PFSK-1 (cell line): Measurements from ENCODE around the gene PTH2.

Source experiments
- FOXP2 ChIP-seq: optimal IDR thresholded peaks from 2 replicates; pipeline ENCODE3; 2011; ENCODE audit warnings: borderline replicate concordance, control low read depth, inconsistent platforms; ENCODE audit not compliant: insufficient read depth; ENCODE audit errors: extremely low read length, extremely low read depth
- POLR2AphosphoS5 ChIP-seq: IDR thresholded peaks from 2 replicates; pipeline ENCODE4 v1.6.1; 2012; ENCODE audit warnings: low read depth, mild to moderate bottlenecking, control low read depth, low read length, moderate library complexity
- SIN3A ChIP-seq: IDR thresholded peaks from 2 replicates; pipeline ENCODE4 v1.6.1; 2012; ENCODE audit warnings: mild to moderate bottlenecking, low read length, moderate library complexity, borderline replicate concordance; ENCODE audit not compliant: insufficient read depth
- TAF1 ChIP-seq: IDR thresholded peaks from 2 replicates; pipeline ENCODE4 v1.6.1; 2012; ENCODE audit warnings: low read length, control low read depth, borderline replicate concordance; ENCODE audit not compliant: insufficient read depth
- TF ChIP-seq, protein P1 (sequence below), 2 experiments: IDR thresholded peaks; 2 replicates each; pipeline versions ENCODE4 v1.6.1 to v1.8.0; 2011 to 2012; ENCODE audit warnings: low read depth in 2 of 2, low read length in 2 of 2, control low read depth in 1 of 2, inconsistent platforms in 1 of 2, mild to moderate bottlenecking in 1 of 2, moderate library complexity in 1 of 2; ENCODE audit not compliant: insufficient read depth in 1 of 2

Gene PTH2

DNA sequence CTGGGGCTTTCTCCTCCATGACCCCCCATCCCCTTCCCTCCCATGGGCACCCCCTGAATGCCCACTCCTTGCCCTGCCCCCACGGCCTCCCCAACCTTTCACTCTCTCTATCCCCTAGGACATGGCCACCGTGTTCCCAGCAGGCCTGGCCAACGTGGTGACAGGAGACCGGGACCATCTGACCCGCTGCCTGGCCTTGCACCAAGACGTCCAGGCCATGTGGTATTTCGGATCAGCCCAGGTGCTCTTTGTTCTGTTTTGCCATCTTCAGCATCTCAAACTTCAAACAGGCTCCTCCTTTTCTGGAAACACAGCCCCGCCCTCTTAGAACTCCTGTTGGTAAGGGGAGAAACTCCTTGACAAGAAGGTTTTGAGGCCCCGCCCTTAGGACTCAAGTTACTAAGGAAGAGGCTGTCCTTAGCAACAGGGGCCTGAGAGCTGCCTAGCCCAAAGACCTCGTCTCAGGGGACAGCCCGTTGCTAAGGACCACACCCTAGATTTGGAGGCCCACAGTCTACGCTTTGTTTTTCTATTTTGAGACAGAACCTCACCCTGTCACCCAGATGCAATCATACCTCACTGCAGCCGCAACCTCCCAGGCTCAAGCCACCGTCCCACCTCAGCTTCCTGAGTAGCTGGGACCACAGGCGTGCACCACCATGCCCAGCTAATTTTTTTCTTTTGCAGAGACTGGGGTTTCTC, 45.7 kb upstream of the PTH2 start:
- no peak for TF ChIP-seq TAF1
- no peak for TF ChIP-seq POLR2AphosphoS5
- TF ChIP-seq, protein P1, sequence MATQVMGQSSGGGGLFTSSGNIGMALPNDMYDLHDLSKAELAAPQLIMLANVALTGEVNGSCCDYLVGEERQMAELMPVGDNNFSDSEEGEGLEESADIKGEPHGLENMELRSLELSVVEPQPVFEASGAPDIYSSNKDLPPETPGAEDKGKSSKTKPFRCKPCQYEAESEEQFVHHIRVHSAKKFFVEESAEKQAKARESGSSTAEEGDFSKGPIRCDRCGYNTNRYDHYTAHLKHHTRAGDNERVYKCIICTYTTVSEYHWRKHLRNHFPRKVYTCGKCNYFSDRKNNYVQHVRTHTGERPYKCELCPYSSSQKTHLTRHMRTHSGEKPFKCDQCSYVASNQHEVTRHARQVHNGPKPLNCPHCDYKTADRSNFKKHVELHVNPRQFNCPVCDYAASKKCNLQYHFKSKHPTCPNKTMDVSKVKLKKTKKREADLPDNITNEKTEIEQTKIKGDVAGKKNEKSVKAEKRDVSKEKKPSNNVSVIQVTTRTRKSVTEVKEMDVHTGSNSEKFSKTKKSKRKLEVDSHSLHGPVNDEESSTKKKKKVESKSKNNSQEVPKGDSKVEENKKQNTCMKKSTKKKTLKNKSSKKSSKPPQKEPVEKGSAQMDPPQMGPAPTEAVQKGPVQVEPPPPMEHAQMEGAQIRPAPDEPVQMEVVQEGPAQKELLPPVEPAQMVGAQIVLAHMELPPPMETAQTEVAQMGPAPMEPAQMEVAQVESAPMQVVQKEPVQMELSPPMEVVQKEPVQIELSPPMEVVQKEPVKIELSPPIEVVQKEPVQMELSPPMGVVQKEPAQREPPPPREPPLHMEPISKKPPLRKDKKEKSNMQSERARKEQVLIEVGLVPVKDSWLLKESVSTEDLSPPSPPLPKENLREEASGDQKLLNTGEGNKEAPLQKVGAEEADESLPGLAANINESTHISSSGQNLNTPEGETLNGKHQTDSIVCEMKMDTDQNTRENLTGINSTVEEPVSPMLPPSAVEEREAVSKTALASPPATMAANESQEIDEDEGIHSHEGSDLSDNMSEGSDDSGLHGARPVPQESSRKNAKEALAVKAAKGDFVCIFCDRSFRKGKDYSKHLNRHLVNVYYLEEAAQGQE (IDR thresholded peaks at IDR 0.05; ENCODE audit: insufficient read depth in 1 of 2, low read depth in 2 of 2, low read length in 2 of 2) = no peak
- no peak for TF ChIP-seq SIN3A
- no peak for TF ChIP-seq FOXP2

DNA sequence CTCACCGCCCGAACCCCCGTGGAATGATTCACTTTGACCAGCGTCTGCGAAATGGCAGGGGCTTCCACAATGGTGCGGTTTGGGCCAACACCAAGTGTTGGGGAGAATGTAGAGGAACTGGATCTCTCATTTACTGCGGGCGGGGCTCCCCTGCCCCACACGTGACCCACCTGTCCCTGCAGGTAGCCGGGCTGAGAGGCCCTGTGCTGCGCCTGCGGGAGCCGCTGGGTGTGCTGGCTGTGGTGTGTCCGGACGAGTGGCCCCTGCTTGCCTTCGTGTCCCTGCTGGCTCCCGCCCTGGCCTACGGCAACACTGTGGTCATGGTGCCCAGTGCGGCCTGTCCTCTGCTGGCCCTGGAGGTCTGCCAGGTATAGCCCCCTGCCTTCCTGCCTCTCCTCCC, 45.0 kb upstream of the PTH2 start:
- TF ChIP-seq FOXP2 (no peak), POLR2AphosphoS5 (no peak), TAF1 (no peak), SIN3A (no peak)
- TF ChIP-seq, protein P1 (IDR thresholded peaks at IDR 0.05; ENCODE audit: insufficient read depth in 1 of 2, low read depth in 2 of 2, low read length in 2 of 2) = no peak

DNA sequence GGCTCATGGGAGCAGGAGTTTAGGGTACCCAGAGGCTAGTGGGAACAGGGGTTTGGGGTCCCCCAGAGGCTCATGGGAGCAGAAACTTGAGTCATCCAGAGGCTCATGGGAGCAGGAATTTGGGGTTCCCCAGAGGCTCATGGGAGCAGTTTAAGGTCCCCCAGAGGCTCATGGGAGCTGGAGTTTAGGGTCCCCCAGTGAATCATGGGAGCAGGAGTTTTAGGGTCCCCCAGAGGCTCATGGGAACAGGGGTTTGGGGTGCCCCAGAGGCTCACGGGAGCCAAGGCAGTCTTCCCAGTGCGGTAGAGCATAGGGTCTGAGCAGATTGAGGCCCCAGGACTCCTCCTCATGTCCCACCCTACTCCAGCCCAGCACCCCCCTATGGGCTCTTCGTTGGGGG, 42.1 kb upstream of the PTH2 start:
- TF ChIP-seq, protein P1 (IDR thresholded peaks at IDR 0.05; ENCODE audit: insufficient read depth in 1 of 2, low read depth in 2 of 2, low read length in 2 of 2) = no peak
- TF ChIP-seq TAF1 (no peak), FOXP2 (no peak), SIN3A (no peak), POLR2AphosphoS5 (no peak)

DNA sequence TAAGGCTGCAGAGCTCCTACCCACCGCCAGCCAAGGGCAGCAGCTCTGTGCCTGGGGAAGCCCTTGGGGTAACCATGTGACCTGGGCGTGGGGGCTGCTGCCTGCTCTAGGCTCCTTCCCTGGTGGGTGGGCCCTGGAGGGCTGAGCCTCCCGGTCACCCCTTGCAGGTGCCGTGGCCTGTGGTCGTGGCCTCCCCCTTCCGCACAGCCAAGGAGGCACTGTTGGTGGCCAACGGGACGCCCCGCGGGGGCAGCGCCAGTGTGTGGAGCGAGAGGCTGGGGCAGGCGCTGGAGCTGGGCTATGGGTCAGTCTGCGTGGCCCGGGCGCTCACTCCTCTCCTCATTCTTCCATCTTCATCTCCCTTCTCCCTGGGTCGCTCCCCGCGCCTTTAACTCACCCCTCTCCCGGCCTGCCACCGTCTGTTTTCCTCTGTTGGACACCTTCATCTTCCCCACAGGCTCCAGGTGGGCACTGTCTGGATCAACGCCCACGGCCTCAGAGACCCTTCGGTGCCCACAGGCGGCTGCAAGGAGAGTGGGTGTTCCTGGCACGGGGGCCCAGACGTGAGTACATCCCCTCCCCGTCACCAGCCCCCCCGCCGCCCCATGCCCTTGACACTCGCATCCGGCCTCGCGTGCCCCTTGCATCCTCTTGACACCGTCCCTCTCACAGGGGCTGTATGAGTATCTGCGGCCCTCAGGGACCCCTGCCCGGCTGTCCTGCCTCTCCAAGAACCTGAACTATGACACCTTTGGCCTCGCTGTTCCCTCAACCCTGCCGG, 40.9 kb upstream of the PTH2 start:
- TF ChIP-seq FOXP2 = no peak
- no peak for TF ChIP-seq POLR2AphosphoS5
- TF ChIP-seq SIN3A = no peak
- TF ChIP-seq, protein P1 (IDR thresholded peaks at IDR 0.05; ENCODE audit: insufficient read depth in 1 of 2, low read depth in 2 of 2, low read length in 2 of 2) = no peak
- TF ChIP-seq TAF1 = no peak
